ENCODE measurements around the gene CFAP47. TPM values are rescaled to one million over a fixed set of nuclear protein-coding genes. Genes with fewer than 3 reads are reported as not detected.
"Not testable (repeated sequence)": the region's sequence is repeated elsewhere in the genome, so short reads cannot be mapped to it uniquely, and the experiment has no call there.

CFAP47 gene, protein sequence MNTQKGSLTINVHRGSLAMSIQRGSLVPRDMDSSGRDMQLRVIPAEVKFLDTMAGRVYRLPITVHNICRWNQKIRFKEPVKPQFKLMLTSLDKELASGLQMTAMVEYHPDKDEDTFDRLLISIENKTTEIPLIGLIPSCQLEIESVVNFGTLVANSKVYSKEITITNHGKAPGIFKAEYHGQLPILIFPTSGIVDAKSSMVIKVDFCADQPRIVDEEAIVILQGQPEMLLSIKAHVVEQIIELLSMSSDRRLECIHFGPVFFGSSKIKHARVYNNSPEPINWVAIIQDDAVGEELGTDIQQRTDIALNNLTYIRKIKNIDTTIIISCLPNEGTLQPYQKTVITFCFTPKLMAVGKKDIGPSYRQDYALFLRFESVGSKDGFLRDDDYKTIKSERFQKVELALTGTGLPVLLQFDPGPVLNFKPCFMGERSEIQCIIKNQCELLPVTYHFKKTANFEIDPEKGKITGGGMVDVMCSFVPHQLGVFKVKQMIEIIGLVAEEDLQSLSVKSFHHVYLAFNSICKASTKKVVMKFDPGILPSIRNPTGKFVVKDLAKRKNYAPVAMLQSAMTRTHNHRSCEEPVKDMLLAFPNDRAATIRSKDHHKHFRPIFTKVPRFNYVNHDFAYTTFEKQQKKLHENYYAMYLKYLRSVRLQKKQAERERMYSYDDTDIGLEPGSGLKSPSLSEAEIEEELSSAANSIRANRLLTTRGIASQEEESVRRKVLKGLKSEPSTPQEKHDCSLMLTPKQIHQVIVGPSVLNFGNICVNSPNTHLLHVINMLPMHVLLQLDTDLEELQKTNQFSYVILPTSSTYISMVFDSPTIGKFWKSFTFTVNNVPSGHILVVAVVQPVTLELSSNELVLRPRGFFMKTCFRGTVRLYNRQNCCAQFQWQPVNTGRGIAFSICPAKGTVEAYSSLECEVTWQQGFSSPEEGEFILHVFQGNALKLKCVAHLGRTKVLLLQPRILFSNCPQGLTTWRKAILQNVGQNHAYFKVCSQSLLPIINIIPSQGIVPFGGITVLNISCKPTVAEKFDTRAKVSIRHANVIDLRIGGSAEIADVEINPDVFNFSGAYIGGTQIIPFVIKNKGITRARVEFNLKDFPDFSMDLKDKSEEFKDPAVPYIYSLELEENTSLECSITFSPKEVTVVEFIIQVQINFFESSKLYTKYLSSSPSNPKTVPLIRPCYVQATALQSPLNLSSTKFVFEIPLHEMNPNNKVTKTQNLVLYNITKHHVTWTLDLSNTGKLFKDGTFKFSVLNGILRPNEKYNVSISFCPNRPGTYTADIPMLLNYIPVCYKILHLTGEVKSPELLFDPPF (N-terminal part only)
- total RNA-seq = 0.75 and 0.93 TPM in 2 replicates
- long read RNA-seq = 0 reads

DNA sequence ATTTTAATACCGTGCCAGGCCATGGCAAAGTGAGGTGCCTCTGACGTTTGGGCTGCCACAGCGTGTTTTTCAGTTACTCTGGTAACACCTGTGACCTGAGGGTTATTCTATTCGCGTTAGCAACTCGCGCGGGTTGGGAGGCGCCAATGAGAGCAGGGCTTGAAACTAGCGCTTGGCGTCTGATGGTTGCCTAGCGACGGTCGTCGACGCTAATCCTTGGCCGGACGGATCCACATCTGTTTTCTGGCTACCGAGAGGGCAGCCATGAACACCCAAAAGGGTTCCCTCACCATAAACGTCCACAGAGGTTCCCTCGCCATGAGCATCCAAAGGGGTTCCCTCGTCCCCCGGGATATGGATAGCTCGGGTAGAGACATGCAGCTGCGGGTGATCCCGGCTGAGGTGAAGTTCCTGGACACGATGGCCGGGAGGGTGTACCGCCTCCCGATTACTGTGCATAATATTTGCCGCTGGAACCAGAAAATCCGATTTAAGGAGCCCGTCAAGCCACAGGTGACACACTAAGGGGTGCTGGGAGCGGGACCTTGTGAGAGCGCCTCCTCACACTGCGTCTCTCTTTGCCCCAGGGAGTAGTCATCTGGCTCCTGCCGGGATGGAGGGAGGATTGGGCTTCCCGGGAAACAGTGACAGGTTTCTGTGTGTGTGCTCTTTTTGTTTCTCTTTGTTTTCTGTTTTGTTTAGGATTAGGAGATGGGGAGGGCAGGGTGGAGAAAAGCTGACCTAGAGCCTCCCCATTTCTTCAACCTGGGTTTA is at the start of gene CFAP47:
CFAP47 (plus strand) TSS at position 199 of the 774 bp plus-strand sequence; CDS start at position 265, 66 bp downstream.
- Mint-ChIP-seq H3K27me3 (ENCODE audit: low read depth) (peaks cover 2% of the 10 kb centered on the region), H3K36me3 (ENCODE audit: low read depth) (no peaks in the 10 kb centered on the region), H3K27ac (ENCODE audit: unreplicated experiment) (no peak within 1 kb of the TSS), H3K4me1 (peaks cover 12% of the 10 kb centered on the region), H3K9me3 (peaks cover 5% of the 10 kb centered on the region), H3K4me3 (peak within 1 kb of the TSS; percentile 85)
- TF ChIP-seq, protein P1, sequence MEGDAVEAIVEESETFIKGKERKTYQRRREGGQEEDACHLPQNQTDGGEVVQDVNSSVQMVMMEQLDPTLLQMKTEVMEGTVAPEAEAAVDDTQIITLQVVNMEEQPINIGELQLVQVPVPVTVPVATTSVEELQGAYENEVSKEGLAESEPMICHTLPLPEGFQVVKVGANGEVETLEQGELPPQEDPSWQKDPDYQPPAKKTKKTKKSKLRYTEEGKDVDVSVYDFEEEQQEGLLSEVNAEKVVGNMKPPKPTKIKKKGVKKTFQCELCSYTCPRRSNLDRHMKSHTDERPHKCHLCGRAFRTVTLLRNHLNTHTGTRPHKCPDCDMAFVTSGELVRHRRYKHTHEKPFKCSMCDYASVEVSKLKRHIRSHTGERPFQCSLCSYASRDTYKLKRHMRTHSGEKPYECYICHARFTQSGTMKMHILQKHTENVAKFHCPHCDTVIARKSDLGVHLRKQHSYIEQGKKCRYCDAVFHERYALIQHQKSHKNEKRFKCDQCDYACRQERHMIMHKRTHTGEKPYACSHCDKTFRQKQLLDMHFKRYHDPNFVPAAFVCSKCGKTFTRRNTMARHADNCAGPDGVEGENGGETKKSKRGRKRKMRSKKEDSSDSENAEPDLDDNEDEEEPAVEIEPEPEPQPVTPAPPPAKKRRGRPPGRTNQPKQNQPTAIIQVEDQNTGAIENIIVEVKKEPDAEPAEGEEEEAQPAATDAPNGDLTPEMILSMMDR (conservative IDR thresholded peaks at IDR 0.05) = no peak
- DNase-seq (ENCODE audit: low read depth, low spot score) = peak; percentile 18

DNA sequence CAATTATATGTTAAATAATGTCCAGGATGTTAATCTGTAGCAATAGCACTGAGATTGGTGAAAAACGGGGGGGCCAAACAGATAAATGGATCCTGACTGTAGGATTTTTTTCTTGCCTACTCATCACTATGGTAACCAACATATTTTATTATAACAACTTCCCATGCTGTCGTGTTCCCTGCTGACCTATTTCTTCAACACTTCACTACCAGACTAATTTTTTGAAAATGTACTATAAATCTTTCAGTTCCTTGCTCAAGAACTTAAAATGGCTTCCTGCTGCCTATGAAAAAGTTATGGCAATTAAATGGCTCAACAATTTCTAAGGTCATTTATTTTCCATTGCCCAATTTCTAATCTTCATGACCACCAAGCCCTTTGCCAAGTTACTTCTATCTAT is 38.9 kb upstream of the CFAP47 start:
- H3K36me3 Mint-ChIP-seq (ENCODE audit: low read depth) = no peaks in the 10 kb centered on the region
- no peaks in the 10 kb centered on the region for H3K27me3 Mint-ChIP-seq (ENCODE audit: low read depth)
- TF ChIP-seq, protein P1 (conservative IDR thresholded peaks at IDR 0.05) = no peak
- H3K4me3 Mint-ChIP-seq = no peak overlapping the region
- DNase-seq (ENCODE audit: low read depth, low spot score) = no peak
- peaks cover 2% of the 10 kb centered on the region for H3K9me3 Mint-ChIP-seq
- no peak overlapping the region for H3K27ac Mint-ChIP-seq (ENCODE audit: unreplicated experiment)
- H3K4me1 Mint-ChIP-seq = no peaks in the 10 kb centered on the region

DNA sequence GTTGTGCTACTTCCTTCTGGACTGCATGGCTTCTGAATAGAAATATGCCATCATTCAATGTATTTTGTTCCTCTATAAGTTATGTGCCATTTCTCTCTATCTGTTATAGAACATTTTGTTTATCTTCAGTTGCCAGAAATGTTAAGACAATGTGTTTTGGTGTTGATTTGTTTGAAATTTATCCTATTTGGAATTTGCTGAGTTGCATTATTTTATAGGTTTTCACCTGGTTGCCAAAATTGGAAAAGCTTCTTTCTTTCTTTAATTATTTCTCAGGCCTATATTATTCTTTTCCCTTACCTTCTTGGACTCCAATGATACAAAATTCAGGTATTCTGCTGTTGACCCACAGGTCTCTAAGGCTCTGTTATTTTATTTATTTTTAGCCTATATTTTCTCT is 33.4 kb upstream of the CFAP47 start:
- no peaks in the 10 kb centered on the region for H3K27me3 Mint-ChIP-seq (ENCODE audit: low read depth)
- H3K4me1 Mint-ChIP-seq = no peaks in the 10 kb centered on the region
- no peaks in the 10 kb centered on the region for H3K36me3 Mint-ChIP-seq (ENCODE audit: low read depth)
- TF ChIP-seq, protein P1 (conservative IDR thresholded peaks at IDR 0.05) = no peak
- H3K9me3 Mint-ChIP-seq = peaks cover 2% of the 10 kb centered on the region
- no peak overlapping the region for H3K27ac Mint-ChIP-seq (ENCODE audit: unreplicated experiment)
- no peak for DNase-seq (ENCODE audit: low read depth, low spot score)
- H3K4me3 Mint-ChIP-seq = no peak overlapping the region

DNA sequence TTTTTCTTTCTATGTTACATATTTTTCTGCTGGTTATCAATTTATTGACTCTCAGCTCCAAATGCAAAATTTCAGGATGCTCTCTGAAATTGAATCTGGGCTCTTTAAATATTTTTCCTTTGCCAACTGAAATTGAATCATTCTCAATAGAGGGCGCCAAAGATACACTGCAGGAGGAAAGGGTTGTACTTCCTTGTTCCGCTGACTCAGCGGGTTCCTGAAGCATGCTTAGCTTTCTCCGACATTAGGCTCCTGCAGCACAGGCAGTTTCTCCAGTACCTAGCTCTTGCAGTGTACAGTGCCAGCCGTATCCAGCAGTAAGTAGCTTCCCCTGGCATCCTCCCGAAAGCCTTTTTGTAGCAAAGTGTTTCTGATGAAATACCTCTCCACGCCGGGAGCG is 28.8 kb upstream of the CFAP47 start:
- Mint-ChIP-seq H3K27ac (ENCODE audit: unreplicated experiment) (no peak overlapping the region), H3K27me3 (ENCODE audit: low read depth) (no peaks in the 10 kb centered on the region), H3K4me1 (no peaks in the 10 kb centered on the region), H3K9me3 (peaks cover 2% of the 10 kb centered on the region), H3K36me3 (ENCODE audit: low read depth) (no peaks in the 10 kb centered on the region), H3K4me3 (no peak overlapping the region)
- DNase-seq (ENCODE audit: low read depth, low spot score) = no peak
- TF ChIP-seq, protein P1 (conservative IDR thresholded peaks at IDR 0.05) = peak; percentile 65

DNA sequence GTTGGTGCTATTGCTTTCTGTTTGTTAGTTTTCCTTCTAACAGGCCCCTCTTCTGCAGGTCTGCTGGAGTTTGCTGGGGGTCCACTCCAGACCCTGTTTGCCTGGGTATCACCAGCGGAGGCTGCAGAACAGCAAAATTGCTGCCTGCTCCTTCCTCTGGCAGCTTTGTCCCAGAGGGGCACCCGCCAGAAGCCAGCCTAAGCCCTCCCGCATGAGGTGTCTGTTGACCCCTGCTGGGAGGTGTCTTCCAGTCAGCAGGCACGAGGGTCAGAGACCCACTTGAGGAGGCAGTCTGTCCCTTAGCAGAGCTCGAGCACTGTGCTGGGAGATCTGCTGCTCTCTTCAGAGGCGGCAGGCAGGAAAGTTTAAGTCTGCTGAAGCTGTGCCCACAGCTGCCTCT is 67.3 kb downstream of the CFAP47 start:
- not testable (repeated sequence) for DNase-seq (ENCODE audit: low read depth, low spot score); H3K4me1 Mint-ChIP-seq; H3K4me3 Mint-ChIP-seq; H3K9me3 Mint-ChIP-seq; H3K36me3 Mint-ChIP-seq (ENCODE audit: low read depth); H3K27ac Mint-ChIP-seq (ENCODE audit: unreplicated experiment); H3K27me3 Mint-ChIP-seq (ENCODE audit: low read depth)
